ENCODE data around the gene FCAR. TPM values are rescaled to one million over a fixed set of nuclear protein-coding genes. Genes with fewer than 3 reads are reported as not detected.
"Not testable (repeated sequence)": the region's sequence is repeated elsewhere in the genome, so short reads cannot be mapped to it uniquely, and the experiment has no call there.

The FCAR gene
- total RNA-seq, 1 donor, result not detected

- no peak for TF ChIP-seq CTCF (IDR thresholded peaks at IDR 0.05; ENCODE audit: insufficient read depth, low read length)
- H3K4me3 ChIP-seq (ENCODE audit: low read depth, low read length), result no peak overlapping the region
- DNase-seq (ENCODE audit: low read depth), result no peak
These were observed 47.0 kb downstream of the FCAR start for GRCh38 chr19:54921082-54921481.

- no peak overlapping the region for H3K4me3 ChIP-seq (ENCODE audit: low read depth, low read length)
- no peak for DNase-seq (ENCODE audit: low read depth)
- no peak for TF ChIP-seq CTCF (IDR thresholded peaks at IDR 0.05; ENCODE audit: insufficient read depth, low read length)
These were observed 49.2 kb downstream of the FCAR start for GRCh38 chr19:54923276-54923675.

GRCh38 chr19:54928299-54928698, 54.3 kb downstream of the FCAR start:
- TF ChIP-seq CTCF (IDR thresholded peaks at IDR 0.05; ENCODE audit: insufficient read depth, low read length), result no peak
- DNase-seq (ENCODE audit: low read depth), result no peak
- H3K4me3 ChIP-seq (ENCODE audit: low read depth, low read length), result no peak overlapping the region

- no peak for TF ChIP-seq CTCF (IDR thresholded peaks at IDR 0.05; ENCODE audit: insufficient read depth, low read length)
- no peak for DNase-seq (ENCODE audit: low read depth)
- H3K4me3 ChIP-seq (ENCODE audit: low read depth, low read length), result no peak overlapping the region
These were observed 63.9 kb downstream of the FCAR start for GRCh38 chr19:54937926-54938325.

GRCh38 chr19:54938906-54939305, 64.9 kb downstream of the FCAR start:
- no peak for DNase-seq (ENCODE audit: low read depth)

GRCh38 chr19:54939538-54939937, 65.5 kb downstream of the FCAR start:
- not testable (repeated sequence) for DNase-seq (ENCODE audit: low read depth); H3K4me3 ChIP-seq (ENCODE audit: low read depth, low read length)

More at GRCh38 chr19:54938906-54939305, 64.9 kb downstream of the FCAR start:
- no peak overlapping the region for H3K4me3 ChIP-seq (ENCODE audit: low read depth, low read length)
- no peak for TF ChIP-seq CTCF (IDR thresholded peaks at IDR 0.05; ENCODE audit: insufficient read depth, low read length)

Small RNA genes lying within 50 kb of the gene (small RNA-seq; reads per million reads assigned to genes)
- 0.51 reads per million for gene RNU6-222P

Other genes with a start within 250 kb of the FCAR start
- gene LILRB1, start 243.8 kb upstream of the FCAR start, total RNA-seq (ENCODE audit: low replicate concordance), result not detected in 2 replicates
- gene LILRB4, start 211.2 kb upstream of the FCAR start, total RNA-seq (ENCODE audit: low replicate concordance), result not detected in 2 replicates
- gene KIR3DL3, start 149.8 kb upstream of the FCAR start, total RNA-seq (ENCODE audit: low replicate concordance), result not detected in 2 replicates
- not detected in 2 replicates for gene KIR2DL3, start 135.7 kb upstream of the FCAR start, total RNA-seq (ENCODE audit: low replicate concordance)
- not detected in 2 replicates for gene KIR2DL1, start 104.4 kb upstream of the FCAR start, total RNA-seq (ENCODE audit: low replicate concordance)
- not detected in 2 replicates for gene KIR2DL4, start 70.6 kb upstream of the FCAR start, total RNA-seq (ENCODE audit: low replicate concordance)
- gene KIR3DL1, start 57.8 kb upstream of the FCAR start, total RNA-seq (ENCODE audit: low replicate concordance), result not detected in 2 replicates
- not detected in 2 replicates for gene KIR2DS4, start 41.6 kb upstream of the FCAR start, total RNA-seq (ENCODE audit: low replicate concordance)
- not detected in 2 replicates for gene KIR3DL2, start 23.8 kb upstream of the FCAR start, total RNA-seq (ENCODE audit: low replicate concordance)
- gene NCR1, start 31.9 kb downstream of the FCAR start, total RNA-seq (ENCODE audit: low replicate concordance), result not detected in 2 replicates
- not detected in 2 replicates for gene NLRP7, start 73.3 kb downstream of the FCAR start, total RNA-seq (ENCODE audit: low replicate concordance)
- gene NLRP2, start 92.1 kb downstream of the FCAR start, total RNA-seq (ENCODE audit: low replicate concordance), result not detected in 2 replicates
- gene GP6, start 164.0 kb downstream of the FCAR start, total RNA-seq (ENCODE audit: low replicate concordance), result not detected in 2 replicates
- 4.9 and 9.1 TPM in 2 replicates for gene RDH13, start 188.9 kb downstream of the FCAR start, total RNA-seq (ENCODE audit: low replicate concordance)
- 0.63 and 1.5 TPM in 2 replicates for gene EPS8L1, start 201.6 kb downstream of the FCAR start, total RNA-seq (ENCODE audit: low replicate concordance)
- gene PPP1R12C, start 243.4 kb downstream of the FCAR start, total RNA-seq (ENCODE audit: low replicate concordance), result 46.3 and 75.2 TPM in 2 replicates